CD4-positive, alpha-beta T cell treated with Interleukin-21 for 1 hour (primary cell): ENCODE measurements around the gene HTR3B.
"Not testable (repeated sequence)": the region's sequence is repeated elsewhere in the genome, so short reads cannot be mapped to it uniquely, and the experiment has no call there.

ENCODE experiments used
- DNase-seq: peaks from one replicate; pipeline ENCODE4 v3.0.0-alpha.2; 2020

The HTR3B gene

DNA sequence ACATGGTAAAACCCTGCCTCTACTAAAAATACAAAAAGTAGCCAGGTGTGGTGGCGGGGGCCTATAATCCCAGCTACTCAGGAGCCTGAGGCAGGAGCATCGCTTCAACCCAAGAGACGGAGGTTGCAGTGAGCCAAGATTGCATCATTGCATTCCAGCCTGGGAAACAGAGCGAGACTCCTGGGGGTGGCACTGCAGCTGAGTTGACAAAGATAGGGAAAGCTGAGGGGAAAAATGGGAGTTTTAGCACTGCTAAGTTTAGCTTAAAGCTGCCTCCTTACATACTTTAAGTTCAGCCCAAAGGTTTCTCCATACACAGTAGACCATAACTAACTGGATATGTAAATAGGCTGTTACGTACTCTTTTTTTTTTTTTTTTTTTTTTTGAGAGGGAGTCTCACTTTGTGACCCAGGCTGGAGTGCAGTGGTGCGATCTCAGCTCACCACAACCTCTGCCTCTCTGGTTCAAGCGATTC is 20.2 kb upstream of the HTR3B start:
- no peak for DNase-seq

DNA sequence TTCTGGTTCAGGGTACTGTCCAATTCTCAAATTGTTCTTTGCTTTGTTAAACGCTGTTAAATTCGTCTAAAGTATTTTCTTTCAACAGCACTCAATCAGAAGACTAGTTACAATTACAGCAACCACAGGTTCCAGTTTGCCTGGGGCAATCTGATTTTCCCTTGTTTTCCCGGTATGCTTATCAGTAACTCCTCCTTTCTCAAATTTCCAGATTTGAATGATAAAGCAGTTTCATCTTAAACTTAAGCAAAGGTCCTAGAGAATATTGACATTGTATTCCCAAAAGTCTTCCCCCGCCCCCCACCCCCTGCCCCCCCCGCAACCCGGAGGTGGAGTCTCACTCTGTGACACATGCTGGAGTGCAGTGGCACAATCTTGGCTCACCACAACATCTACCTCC is 18.7 kb upstream of the HTR3B start:
- no peak for DNase-seq

DNA sequence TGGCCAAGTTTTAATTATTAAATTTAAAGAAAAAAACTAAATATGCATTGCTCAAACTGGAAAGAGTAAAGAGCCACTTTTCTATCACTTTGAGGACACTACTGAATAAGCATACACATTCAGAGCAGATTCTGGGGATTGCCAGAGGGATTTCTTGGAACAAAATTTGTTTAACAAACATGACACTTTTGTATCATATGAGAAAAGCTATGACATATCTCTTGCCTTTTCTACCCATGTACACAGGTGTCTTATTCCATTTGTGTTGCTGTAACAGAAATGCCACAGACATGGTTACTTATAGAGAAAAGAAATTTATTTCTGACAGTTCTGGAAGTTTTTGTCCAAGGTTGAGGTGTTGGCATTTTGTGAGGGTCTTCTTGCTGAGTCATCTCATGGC is 15.7 kb upstream of the HTR3B start:
- DNase-seq: no peak

DNA sequence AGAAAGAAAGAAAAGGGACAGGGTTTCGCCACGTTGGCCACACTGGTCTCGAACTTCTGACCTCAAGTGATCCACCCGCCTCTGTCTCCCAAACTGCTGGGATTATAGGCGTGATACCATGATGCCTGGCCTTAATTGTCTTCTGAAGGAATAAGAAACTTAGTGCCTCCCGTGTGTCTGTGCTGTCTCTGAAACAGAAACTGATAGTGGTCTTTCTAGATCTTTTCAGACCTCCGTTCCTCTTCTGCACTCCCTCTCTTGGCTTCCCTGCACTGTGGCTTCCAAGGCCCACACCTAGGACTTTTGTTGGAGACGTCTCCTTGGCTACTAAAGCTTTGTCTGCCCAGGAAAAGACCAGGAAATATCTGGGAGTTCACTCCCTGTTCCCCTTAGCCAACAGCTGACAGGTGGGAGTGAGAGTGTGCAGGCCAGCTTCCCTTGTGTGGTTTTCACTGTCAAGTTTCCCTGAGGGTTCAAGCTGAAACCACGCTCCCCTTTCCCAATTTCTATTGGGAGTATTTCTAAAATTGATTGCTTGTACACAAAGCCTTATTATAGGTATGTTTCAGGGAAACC is 10.1 kb upstream of the HTR3B start:
- no peak for DNase-seq

DNA sequence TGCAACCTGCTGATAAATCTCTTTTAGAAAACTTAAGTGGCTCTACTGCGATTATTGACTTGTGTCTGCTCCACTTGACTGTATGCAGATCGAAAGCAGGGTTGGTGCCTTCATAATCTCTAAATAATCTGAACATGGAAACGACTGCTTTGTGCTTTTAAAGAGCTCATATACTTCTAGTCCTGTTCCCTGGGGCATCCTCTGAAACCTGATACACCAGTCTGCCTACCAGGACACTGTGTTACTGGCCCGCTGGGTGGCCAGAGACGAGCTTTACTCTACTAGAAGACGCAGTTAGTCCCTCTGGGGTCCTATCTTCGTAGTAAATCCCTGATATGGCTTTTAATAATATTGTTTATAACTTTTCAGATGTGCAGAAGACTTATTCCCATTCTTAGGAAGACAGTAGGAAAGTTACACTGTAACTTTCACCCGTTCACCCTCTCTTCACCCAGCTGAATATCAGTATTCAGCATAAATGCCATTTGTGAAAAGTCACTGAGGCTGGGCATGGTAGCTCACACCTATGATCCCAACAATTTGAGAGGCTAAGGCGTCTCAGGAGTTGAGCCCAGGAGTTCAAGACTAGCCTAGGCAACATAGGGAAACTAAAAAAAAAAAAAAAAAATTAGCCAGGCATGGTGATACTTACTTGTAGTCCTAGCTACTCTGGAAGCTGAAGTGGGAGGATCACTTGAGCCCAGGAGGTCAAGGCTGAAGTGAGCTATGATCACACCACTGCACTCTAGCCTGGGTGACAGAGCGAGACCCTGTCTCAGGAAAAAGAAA is 9.0 kb upstream of the HTR3B start:
- no peak for DNase-seq

DNA sequence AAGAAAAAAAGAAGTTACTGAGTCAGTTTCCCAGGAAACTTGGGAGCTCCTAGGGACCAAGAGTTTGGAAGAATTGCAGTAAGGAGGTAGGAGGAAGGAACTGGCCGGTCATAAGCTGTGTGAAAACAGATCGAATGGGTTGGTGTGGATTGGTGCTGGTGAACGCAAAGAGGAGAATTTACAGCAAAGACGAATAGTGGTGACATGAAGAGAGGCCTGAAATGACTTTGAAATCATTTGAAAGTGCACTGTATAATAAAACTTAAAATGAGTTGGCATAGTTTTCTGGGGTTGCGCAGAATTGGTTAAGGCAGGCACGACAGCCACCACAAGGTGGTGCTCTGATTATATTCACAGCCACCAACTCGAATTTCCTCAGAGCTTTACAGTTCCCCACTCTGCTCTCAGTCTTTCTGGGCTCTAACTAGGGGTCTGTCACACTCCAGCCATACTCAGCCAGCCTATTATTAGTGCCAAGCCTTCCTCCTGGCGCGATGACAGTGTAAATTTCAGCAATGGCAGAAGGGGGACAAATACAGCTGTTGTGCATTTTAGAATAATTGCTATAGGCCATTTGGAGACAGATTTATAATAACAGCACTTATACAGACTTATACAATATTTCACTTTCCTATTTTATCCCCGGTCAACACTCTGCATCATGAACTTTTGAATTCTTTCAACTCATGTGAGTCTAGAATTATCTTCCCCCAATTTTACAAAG is 8.3 kb upstream of the HTR3B start:
- DNase-seq: peak; percentile 41

DNA sequence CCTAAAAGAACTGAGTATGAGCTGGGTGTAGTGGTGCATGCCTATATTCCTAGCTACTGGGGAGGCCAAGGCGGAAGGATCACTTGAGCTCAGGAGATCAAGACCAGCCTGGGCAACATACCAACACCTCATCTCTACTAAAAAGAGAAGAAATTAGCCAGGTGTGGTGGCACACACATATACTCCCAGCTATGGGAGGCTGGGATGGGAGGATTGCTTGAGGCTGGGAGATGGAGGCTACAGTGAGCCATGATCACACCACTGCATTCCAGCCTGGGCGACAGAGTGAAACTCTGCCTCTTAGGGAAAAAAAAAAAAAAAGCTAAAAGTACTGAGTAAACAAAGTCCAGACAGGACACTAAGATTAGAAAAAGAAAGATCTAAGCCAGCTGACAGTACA is 3.5 kb upstream of the HTR3B start:
- no peak for DNase-seq

DNA sequence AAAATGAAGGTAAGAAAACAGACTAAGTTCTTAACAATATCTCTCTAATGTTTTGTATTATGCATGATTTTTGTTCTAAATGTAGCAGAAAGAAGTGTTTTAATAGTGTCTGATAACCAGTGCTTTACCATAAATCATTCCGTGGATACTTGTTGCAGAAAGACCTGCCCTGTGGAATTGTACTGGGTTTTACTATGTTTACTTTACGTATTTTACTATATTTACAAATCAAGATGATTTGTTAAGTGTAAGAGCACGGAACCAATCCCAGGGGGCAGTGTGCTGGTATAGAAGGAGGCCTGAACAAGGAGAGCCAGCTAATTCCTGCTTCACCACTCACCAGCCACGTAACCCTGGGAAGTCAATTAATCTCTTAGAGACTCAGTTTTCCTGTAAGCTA is 1.4 kb downstream of the HTR3B start:
- DNase-seq: no peak

DNA sequence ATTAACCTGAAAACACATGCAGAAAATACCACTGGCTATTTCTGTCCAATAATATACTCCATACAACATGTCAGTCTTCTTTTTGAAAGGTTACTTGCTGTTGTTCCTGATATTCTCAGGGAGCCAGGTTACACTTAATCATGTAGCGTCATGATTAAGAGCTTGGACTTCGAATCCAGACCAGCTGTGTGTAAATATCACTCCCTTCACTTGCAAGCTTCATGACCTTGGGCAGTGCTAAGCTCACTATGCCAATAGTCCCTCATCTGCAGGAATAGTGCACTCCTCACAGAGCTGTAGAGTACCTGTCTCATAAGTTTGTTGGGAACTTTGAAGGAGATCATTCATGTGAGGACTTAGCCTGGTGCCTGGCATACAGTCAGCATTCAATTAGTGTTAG is 1.9 kb downstream of the HTR3B start:
- no peak for DNase-seq

DNA sequence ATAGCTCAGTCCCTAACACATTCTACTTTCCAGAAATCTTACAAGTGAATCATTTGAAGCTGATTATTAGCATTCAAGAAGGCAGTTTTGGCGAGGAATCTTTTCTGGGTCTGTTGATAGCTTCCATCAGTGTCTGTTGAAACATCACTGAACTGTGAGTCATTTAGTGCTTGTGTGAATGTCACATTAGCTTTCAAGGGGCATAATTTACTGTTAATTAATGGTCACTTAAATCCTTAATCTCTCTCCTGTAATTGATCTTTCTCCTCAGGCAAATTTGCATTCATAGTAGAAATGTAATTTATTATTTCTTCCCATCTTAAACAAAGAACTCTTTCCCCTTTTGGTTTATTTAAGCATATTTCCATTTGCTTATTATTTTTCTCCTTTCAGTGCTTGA is 2.6 kb downstream of the HTR3B start:
- DNase-seq: no peak

DNA sequence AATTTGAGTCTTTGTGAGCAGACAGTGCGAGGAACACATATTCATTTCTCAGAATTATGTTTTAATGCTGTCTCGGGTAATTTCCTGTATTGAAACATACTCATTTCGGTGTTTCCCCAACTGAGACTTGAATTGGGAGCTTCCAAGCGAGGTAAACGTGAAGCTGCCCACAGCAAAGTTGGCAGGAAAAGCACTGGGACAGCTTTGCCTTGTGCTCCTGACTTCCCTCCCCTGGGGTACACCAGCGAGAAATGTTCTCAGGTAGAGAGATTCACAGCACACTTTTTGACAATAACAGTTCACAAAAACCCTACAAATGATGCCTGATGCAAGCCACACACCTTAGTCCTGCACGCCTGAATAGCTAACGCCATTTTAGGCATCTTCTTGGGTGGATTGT is 3.1 kb downstream of the HTR3B start:
- DNase-seq: no peak

DNA sequence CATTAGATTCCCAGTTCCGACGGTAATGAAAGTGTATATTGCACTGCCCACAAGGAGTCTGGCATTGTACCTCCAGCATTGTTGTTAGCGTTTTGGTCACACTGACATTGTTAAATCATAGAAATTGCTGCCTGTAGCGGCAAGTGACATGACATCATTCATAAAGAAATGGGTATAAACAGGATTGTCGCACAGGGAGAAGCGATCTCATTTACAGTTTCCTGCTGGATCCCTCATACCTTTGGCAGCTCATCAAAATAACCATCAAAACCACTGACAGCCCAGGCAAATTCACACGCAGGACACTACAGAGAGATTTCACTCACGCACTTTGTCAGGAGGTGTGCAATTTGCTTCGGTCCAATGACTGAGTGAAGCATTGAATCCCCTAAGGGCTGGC is 3.5 kb downstream of the HTR3B start:
- DNase-seq: no peak

DNA sequence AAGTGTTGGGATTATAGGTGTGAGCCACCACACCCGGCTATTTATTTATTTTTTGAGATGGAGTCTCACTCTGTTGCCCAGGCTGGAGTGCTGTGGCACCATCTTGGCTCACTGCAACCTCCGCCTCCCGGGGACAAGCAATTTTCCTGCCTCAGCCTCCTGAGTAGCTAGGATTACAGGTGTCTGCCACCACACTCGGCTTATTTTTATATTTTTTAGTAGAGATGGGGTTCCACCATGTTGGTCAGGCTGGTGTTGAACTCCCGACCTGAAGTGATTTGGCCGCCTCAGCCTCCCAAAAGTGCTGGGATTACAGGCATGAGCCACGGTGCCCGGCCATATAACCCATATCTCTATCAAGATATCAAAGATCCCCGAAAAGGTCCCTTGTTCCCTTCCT is 6.9 kb downstream of the HTR3B start:
- DNase-seq: not testable (repeated sequence)

DNA sequence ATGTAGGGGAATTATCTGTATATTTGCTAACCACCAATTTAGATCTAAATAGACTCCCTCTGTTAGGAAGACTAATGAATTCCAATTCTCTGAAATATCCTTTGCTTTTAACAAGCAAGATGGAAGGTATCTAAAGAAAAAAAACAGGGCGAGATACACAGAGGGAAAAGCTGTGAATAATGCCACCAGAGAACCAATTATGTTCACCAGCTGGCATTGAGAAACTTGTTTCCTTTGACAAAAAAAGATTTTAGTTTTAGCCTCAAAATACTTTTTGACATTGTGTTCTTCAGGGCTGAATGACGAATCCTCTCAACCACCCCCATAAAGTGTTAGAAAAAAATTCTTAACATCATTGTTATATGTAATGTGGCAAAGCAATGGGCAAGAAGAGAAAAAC is 19.0 kb downstream of the HTR3B start:
- DNase-seq: no peak

DNA sequence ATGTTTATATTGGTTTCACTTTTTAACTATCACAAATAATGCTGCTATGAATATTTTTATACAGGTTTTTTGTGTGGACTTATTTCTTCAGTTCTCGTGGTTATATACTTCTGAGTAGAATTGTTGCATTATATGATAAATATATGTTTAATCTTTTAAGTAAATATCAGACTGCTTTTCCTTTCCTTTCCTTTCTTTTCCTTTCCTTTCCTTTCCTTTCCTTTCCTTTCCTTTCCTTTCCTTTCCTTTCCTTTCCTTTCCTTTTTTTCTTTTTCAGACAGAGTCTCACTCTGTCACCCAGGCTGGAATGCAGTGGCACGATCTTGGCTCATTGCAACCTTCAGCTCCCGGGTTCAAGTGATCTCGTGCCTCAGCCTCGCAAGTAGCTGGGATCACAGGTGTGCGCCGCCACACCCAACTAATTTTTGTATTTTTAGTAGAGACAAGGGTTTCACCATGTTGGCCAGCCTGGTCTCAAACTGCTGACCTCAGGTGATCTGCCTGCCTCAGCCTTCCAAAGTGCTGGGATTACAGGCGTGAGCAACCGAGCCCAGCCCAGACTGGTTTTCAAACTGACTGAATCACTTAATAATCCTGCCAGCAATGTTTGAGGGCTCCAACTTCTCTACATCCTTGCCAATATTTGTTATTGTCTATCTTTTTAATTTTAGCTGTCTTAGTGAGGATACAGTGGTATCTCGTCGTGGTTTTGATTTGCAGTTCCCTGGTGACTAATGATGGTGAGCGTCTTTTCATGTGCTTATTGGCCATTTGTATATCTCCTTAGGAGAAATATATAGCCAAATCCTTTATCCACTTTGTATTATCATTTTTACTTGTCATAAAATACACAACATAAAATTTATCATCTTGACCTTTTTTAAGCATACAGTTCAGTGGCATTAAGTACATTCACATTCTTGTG is 21.9 kb downstream of the HTR3B start:
- DNase-seq: no peak

DNA sequence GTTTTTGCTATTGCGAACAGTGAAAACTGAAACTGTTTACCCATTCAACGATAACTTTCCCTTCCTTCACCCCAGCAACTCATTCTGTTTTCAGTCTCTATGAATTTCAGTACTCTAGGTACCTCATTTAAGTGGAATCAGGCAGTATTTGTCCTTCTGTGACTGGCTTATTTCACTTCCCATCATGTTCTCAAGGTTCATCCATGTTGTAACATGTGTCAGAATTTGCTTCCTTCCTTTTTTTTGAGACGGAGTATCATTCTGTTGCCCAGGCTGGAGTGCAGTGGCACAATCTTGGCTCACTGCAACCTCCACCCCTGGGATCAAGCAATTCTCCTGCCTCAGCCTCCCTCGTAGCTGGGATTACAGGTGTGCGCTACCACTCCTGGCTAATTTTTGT is 23.7 kb downstream of the HTR3B start:
- DNase-seq: no peak

DNA sequence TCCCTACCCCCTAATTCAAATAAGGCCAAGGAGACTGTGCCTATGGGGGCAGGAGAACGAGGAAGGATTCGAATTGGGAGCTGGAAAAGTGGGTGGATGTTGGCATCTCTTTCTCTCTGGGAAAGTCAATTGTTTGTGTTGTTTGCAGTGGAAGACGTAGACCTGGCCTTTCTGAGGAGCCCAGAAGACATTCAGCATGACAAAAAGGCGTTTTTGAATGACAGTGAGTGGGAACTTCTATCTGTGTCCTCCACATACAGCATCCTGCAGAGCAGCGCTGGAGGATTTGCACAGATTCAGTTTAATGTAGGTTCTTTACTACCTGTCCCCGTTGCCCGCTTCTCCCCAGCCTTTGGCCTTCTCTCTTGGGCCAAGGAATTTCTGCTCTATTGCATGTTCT is 28.2 kb downstream of the HTR3B start:
- no peak for DNase-seq

DNA sequence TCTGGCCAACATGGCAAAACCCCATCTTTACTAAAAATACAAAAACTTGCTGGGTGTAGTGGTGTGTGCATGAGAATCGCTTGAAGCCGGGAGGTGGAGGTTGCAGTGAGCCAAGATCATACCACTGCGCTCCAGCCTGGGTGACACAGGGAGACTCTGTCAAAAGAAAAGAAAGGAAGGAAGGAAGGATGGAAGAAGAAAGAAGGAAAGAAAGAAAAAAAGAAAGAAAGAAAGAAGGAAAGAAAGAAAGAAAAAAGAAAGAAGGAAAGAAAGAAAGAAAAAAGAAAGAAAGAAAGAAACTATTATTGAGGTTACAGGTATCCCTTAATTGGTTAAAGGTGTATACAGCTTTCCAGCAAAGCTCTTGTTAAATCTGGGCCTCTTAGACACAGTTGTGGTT is 29.6 kb downstream of the HTR3B start:
- DNase-seq: not testable (repeated sequence)

DNA sequence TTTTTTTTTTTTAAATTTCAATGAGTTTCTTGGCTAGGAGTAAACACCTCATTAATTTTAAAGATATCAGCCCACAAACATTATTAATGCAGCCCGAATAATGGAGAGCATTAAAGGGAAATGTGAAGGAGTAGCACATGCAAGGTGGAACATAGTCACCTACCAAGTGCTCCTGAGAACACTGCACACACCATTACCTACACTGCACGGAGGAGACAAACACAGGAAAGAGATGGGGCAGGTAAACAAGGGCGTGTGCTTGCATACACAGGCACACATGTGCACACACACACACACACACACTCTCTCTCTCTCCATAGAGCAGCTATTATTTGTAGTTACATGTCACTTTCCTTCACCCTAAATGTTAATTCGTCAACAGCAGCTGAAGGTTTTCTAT is 30.2 kb downstream of the HTR3B start:
- no peak for DNase-seq

DNA sequence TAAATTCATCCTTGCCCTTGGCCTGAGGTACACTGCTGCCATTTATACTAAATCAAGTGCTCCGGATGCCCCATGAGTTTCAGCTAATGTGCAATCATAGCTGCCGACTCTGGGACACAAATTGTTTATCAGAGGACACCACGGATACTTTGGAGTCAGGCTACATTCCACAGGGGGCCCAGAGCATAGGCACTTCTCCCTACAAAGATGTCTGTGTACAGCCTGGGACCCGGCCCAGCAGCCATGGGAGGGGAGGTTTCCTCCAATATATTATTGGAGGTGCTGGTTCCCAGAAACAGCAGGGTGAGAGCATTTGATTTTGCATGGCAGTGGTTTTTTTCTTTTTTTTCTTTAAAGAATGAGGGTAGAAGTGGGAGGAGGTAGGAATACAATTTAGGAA is 31.3 kb downstream of the HTR3B start:
- DNase-seq: no peak

DNA sequence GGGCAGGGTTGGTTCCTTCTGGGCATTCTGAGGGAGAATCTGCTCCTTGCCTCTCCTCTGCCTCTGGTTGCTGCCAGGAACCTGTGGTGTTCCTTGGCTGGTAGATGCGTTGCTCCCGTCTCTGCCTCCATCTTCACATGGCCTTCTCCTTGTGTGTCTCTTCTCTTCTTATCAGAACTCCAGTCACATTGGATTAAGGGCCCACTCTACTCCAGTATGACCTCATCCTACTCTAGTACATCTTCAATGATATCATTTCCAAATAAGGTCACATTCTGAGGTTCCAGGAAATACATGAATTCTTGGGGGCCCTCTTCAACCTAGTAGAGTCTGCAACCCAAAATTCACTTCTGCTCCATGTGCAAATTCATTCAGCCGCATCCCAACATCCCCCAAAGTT is 33.3 kb downstream of the HTR3B start:
- no peak for DNase-seq

DNA sequence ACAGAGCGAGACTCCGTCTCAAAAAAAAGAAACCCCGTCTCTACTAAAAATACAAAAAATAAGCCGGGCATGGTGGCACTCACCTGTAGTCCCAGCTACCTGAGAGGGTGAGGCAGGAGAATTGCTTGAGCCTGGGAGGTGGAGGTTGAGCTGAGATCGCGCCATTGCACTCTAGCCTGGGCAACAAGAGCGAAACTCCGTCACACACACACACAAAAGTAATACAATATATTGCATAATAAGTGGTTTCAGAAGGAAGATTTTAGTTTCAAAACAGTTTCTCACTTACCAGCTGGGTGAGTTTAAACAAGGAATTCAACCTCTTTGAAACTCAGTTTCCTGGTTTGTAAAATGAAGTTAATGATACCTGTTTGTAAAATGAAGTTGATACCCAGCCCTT is 37.7 kb downstream of the HTR3B start:
- no peak for DNase-seq

DNA sequence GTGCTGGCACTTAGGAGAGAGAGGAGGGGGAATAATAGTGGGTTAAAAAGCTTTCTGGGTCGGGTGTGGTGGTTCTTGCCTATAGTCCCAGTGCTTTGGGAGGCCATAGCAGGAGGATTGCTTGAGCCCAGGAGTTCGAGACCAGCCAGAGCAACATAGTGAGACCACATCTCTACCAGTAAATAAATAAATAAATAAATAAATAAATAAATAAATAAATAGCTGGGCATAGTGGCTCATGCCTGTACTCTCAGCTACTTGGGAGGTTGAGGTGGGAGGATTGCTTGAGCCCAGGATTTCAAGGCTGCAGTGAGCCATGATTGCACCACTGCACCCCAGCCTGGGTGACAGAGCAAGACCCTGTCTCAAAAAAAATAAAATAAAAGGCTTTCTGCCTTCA is 41.6 kb downstream of the HTR3B start:
- DNase-seq: not testable (repeated sequence)
